ENCODE results near the gene KDR. TPM values are rescaled to one million over a fixed set of nuclear protein-coding genes. Genes with fewer than 3 reads are reported as not detected.

KDR gene
- total RNA-seq, 2 experiments from 2014 or later, result not detected

DNA sequence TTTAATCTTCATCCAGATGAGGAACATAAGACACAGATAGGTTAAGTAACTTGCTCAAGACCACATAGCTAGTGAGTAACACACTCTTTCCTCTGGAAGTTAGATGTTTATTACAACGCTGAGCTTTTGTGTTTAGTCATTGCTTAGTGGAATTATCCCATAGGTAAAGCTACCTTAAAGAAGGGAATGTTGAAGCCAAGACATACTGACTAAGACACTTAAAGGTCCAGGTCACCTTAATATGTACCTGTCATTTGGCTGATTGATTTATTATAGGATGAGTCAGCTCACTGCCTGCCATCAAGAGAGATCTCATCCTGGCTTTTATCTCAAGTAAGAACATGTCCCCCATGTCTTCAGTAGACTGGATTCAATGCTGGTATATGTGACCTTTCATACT, 53.4 kb downstream of the KDR start:
- POLR2A ChIA-PET, result no interaction called here
- intact Hi-C loops (cut with micrococcal nuclease), result no loop called here
- Mint-ChIP-seq H3K4me1 (ENCODE audit: low read depth) (peaks cover 10% of the 10 kb centered on the region), H3K27me3 (peaks cover 5% of the 10 kb centered on the region), H3K36me3 (no peaks in the 10 kb centered on the region), H3K27ac (no peak overlapping the region), H3K9me3 (no peaks in the 10 kb centered on the region), H3K4me3 (no peak overlapping the region)
- no peak for DNase-seq
- CTCF ChIA-PET, result no interaction called here

DNA sequence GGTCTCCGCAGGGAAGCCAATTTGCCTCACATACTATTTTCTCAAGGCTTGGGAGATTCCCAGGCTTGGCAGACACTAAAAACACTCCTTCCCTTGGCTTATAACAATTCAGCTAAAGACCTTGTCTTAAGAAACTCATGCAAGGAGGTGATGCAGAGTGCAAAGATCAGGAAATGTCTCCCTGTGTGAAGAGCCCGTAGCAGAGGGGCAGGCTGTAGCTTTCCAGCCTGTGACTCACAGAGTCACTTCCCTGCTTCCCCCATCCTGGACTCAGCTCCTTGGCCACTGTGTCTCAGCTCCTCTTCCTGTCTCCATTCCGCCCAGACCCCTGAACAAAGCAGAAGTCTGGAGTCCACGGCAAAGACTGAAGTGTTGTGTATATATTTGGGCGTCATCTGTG, 56.1 kb downstream of the KDR start:
- no peaks in the 10 kb centered on the region for H3K36me3 Mint-ChIP-seq
- no peak overlapping the region for H3K4me3 Mint-ChIP-seq
- intact Hi-C loops (cut with micrococcal nuclease), result no loop called here
- no peak overlapping the region for H3K27ac Mint-ChIP-seq
- no peaks in the 10 kb centered on the region for H3K4me1 Mint-ChIP-seq (ENCODE audit: low read depth)
- H3K9me3 Mint-ChIP-seq, result no peaks in the 10 kb centered on the region
- ChIA-PET CTCF (no interaction called here), POLR2A (no interaction called here)
- DNase-seq, result no peak
- peaks cover 5% of the 10 kb centered on the region for H3K27me3 Mint-ChIP-seq

DNA sequence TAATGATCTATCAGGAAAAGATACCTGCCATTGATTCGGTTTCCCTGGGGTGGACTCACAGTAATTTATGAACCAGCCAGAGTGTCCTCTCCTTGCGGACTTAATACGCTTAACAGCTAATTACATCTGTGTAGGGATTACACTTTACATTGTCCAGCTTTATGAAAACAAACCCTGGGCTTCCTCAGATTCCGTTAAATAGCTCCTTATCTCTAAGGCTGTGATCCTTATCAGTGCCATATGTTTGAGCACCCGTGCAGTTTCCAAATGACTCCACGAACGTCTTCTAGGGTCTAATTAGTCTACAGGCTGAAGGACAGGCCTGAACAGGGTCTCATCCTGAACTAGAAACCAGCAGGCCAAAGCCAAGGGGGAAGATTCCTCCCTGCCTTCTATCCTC, 56.9 kb downstream of the KDR start:
- peaks cover 5% of the 10 kb centered on the region for H3K27me3 Mint-ChIP-seq
- no peaks in the 10 kb centered on the region for H3K36me3 Mint-ChIP-seq
- no peak for DNase-seq
- H3K4me1 Mint-ChIP-seq (ENCODE audit: low read depth), result no peaks in the 10 kb centered on the region
- intact Hi-C loops (cut with micrococcal nuclease), result no loop called here
- CTCF ChIA-PET, result no interaction called here
- no peak overlapping the region for H3K4me3 Mint-ChIP-seq
- no peak overlapping the region for H3K27ac Mint-ChIP-seq
- H3K9me3 Mint-ChIP-seq, result no peaks in the 10 kb centered on the region
- POLR2A ChIA-PET, result no interaction called here

DNA sequence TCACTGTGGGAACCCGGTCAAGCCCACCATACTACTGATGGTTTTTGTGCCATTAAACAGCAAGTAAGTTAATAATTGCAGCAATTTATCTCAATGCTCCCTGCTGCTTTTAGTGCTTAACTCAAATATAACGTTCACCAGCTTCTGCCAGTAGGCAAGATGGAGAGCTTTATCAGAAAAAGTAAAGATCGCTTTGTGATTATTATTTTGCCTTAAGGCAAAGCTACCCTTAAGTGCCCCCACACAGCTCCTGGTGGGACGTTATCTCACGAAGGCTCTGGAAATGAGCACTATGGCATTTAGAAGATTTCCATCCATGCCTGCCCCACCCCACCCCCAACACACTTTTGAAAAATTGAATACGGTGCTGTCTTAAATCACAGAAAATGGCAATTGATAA, 59.4 kb downstream of the KDR start:
- ChIA-PET POLR2A (no interaction called here), CTCF (no interaction called here)
- Mint-ChIP-seq H3K4me1 (ENCODE audit: low read depth) (no peaks in the 10 kb centered on the region), H3K9me3 (no peaks in the 10 kb centered on the region), H3K27me3 (peaks cover 5% of the 10 kb centered on the region), H3K36me3 (no peaks in the 10 kb centered on the region), H3K27ac (no peak overlapping the region), H3K4me3 (no peak overlapping the region)
- intact Hi-C loops (cut with micrococcal nuclease), result no loop called here
- DNase-seq, result no peak

DNA sequence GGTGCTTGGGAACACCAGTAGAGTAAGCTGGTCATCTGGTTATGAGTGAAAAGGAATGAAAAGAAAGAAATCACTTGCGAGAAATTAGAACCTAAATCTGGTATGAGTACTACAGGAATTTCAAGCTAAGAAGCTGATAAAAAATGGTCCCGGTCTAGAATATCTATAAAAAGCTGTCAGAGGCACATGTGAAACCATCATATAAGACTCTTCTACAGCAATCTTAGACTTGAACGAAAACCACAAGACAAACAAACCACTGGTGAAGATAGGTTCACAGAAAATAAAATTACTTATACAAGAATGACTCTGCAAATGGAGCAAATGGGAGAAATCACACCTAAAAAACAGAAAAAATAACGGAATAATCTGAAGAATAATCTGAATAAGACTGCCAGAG, 69.9 kb downstream of the KDR start:
- Mint-ChIP-seq H3K27me3 (no peaks in the 10 kb centered on the region), H3K9me3 (peaks cover 3% of the 10 kb centered on the region), H3K36me3 (no peaks in the 10 kb centered on the region), H3K4me3 (no peak overlapping the region), H3K4me1 (ENCODE audit: low read depth) (no peaks in the 10 kb centered on the region), H3K27ac (no peak overlapping the region)
- DNase-seq, result no peak
- ChIA-PET CTCF (no interaction called here), POLR2A (no interaction called here)
- intact Hi-C loops (cut with micrococcal nuclease), result no loop called here

DNA sequence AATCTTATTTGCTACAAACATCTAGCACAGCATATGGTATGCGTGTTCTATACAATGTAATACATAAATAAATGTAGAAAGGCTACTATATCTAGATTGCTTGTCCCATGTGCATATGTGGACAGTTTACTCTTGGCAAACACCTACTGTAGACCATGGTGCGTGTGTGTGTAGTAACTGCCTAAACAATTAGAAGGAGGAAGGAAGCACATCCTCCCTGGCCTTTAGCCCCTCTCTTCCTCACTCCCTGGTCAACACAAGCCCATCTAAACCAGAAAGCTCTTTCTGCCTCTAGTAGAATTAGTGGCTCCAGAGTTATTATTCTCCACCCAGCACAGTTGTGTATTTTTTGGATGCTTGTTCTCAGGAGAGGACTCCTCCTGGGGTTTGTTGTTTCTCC, 73.9 kb downstream of the KDR start:
- ChIA-PET POLR2A (no interaction called here), CTCF (no interaction called here)
- DNase-seq, result no peak
- intact Hi-C loops (cut with micrococcal nuclease), result no loop called here
- H3K4me3 Mint-ChIP-seq, result no peak overlapping the region
- no peaks in the 10 kb centered on the region for H3K27me3 Mint-ChIP-seq
- no peaks in the 10 kb centered on the region for H3K36me3 Mint-ChIP-seq
- H3K9me3 Mint-ChIP-seq, result peaks cover 8% of the 10 kb centered on the region
- no peaks in the 10 kb centered on the region for H3K4me1 Mint-ChIP-seq (ENCODE audit: low read depth)
- no peak overlapping the region for H3K27ac Mint-ChIP-seq

DNA sequence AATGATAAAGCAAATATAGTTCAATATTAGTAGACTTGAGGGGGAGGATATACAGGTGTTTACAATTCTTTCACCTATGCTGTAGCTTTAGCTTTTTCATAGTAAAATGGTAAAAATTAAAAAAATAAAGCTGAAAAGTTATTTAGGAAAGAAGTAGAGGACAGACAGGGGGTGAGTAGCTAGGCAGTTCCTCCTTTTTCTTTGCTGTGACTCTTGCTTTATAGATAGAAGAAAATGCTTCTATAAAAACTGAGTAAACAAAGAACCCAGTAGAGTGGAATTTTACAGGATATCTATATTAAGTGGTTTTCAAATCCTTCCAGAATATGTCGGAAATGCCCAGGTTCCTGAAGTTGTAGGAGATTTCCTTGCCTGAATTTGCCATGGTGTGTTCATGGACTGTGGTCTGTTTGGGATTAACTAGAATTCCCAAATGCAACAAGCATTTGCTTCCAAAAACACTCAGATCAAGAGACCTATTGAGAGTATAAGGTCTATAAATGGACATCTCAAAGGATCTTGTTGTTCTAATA, 74.9 kb downstream of the KDR start:
- Mint-ChIP-seq H3K27ac (no peak overlapping the region), H3K4me3 (no peak overlapping the region), H3K4me1 (ENCODE audit: low read depth) (no peaks in the 10 kb centered on the region), H3K27me3 (no peaks in the 10 kb centered on the region), H3K9me3 (peaks cover 9% of the 10 kb centered on the region), H3K36me3 (no peaks in the 10 kb centered on the region)
- no peak for DNase-seq
- ChIA-PET CTCF (no interaction called here), POLR2A (no interaction called here)
- intact Hi-C loops (cut with micrococcal nuclease), result no loop called here

DNA sequence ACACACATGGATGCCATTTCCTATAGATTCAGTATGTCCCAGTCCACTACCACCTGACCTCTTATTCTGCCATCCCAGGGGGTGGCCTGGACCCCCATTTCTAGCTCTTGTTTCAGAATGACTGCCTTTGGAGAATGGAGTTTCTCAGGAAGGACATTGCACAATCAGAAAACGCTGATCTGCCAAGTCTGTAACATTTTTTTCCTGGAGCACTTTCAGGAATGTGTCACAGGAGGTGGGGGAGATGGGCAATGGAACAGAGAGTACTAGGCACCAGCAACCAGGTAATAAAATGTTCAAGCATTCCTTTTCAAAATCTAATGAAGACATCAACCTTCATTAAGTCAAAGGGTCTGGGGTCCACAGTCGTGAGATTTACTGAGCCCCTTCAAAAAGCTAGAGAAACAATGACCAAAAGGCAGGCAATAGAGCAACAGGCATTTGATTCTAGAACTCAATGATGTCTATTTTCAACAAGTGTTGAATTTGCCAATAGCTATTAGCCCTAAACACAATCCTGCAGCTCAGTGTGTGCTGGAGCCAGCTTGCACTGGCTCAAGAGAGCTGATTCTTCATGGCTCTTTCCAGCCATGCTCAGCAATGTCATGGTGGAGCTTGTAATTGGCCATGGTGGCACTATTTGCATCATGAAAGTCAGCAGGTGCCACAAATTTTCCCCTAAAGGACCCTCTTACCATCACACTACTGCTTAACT, 87.1 kb downstream of the KDR start:
- no peaks in the 10 kb centered on the region for H3K9me3 Mint-ChIP-seq
- ChIA-PET CTCF (no interaction called here), POLR2A (no interaction called here)
- no peak for DNase-seq
- H3K4me1 Mint-ChIP-seq (ENCODE audit: low read depth), result no peaks in the 10 kb centered on the region
- H3K36me3 Mint-ChIP-seq, result no peaks in the 10 kb centered on the region
- peaks cover 2% of the 10 kb centered on the region for H3K27me3 Mint-ChIP-seq
- no peak overlapping the region for H3K27ac Mint-ChIP-seq
- H3K4me3 Mint-ChIP-seq, result no peak overlapping the region
- intact Hi-C loops (cut with micrococcal nuclease), result no loop called here

DNA sequence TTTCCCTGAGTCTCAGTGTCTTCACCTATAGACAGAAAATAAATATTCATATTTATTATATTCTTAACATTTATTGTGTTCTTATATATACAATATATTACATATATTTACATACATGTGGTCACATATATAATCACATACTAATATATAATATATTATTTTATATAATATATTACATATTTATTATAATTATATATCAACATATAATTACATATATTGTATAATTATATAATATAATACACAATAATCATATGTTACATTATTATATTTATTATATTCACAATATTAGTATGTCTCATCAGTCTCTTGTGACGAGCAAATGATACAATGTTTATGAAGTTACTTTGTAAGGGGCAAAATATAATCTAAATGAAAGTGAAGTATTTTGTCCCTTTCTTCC, 87.7 kb downstream of the KDR start:
- DNase-seq, result no peak
- H3K4me3 Mint-ChIP-seq, result no peak overlapping the region
- peaks cover 2% of the 10 kb centered on the region for H3K27me3 Mint-ChIP-seq
- intact Hi-C loops (cut with micrococcal nuclease), result no loop called here
- no peaks in the 10 kb centered on the region for H3K9me3 Mint-ChIP-seq
- ChIA-PET CTCF (no interaction called here), POLR2A (no interaction called here)
- H3K27ac Mint-ChIP-seq, result no peak overlapping the region
- no peaks in the 10 kb centered on the region for H3K4me1 Mint-ChIP-seq (ENCODE audit: low read depth)
- H3K36me3 Mint-ChIP-seq, result no peaks in the 10 kb centered on the region

DNA sequence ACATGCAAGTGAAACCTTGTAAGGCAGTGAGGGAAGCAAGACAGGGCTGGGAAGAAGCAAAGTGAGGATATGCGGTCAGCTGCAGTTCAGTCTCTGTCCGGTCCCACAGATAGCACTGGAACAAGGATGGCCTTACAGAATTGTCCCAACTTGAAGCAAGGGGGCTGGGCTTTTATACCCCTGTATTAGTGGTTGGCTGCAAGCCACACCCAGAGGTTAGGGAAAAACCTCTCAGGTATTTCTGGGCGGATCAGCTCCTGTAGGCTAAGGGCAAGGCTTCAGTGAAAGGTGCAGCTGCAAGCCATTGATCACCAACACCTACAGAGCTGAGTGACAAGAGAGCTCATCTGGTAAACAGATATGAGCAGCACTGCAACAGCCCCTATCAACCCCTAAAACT, 89.0 kb downstream of the KDR start:
- DNase-seq, result no peak
- H3K4me1 Mint-ChIP-seq (ENCODE audit: low read depth), result no peaks in the 10 kb centered on the region
- H3K9me3 Mint-ChIP-seq, result no peaks in the 10 kb centered on the region
- H3K36me3 Mint-ChIP-seq, result no peaks in the 10 kb centered on the region
- CTCF ChIA-PET, result no interaction called here
- intact Hi-C loops (cut with micrococcal nuclease), result no loop called here
- POLR2A ChIA-PET, result no interaction called here
- no peak overlapping the region for H3K4me3 Mint-ChIP-seq
- H3K27me3 Mint-ChIP-seq, result peaks cover 2% of the 10 kb centered on the region
- no peak overlapping the region for H3K27ac Mint-ChIP-seq

DNA sequence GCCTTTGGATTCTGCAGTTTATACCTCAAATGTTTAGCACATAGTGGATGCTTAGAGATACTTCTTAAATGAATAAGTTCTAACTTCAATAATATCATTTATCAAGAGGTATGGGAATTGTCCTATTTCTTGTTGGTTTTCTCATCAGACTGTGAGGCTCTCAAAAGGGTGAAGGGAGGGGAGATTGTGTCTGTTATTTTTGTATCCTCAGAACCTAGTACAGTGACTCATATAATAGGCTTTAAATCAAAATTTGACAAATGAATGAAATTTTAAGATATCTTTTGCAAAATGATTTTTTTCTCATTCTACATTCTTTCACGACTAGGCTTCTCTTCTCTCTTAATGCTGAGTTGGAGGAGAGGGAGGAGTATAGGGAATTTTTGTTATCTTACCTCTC, 89.5 kb downstream of the KDR start:
- no peak overlapping the region for H3K4me3 Mint-ChIP-seq
- CTCF ChIA-PET, result no interaction called here
- DNase-seq, result no peak

DNA sequence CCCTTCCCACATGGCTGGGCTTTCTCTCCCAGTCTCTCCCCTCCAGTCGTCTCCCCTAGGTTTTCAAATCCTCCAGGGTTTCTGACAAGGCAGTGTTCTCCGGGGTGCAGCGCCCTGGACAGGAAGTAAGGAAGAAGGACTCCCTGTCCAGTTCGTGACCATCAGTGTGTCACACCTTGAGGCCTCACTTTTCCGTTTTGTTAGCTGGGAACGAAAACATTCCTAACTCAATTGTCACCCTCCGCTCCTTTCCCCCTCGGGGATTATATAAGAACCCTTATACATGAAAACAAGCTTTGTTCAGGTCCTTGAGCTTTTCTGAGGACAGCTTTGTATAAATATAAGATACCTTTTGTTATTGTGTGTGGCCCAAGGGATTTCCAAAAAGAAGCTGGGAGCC, 92.1 kb downstream of the KDR start:
- no peaks in the 10 kb centered on the region for H3K9me3 Mint-ChIP-seq
- no peak overlapping the region for H3K4me3 Mint-ChIP-seq
- intact Hi-C loops (cut with micrococcal nuclease), result no loop called here
- no peaks in the 10 kb centered on the region for H3K36me3 Mint-ChIP-seq
- ChIA-PET CTCF (no interaction called here), POLR2A (no interaction called here)
- no peak overlapping the region for H3K27ac Mint-ChIP-seq
- no peaks in the 10 kb centered on the region for H3K27me3 Mint-ChIP-seq
- no peak for DNase-seq
- no peaks in the 10 kb centered on the region for H3K4me1 Mint-ChIP-seq (ENCODE audit: low read depth)

More for the DNA sequence above, 89.5 kb downstream of the KDR start:
- H3K27ac Mint-ChIP-seq, result no peak overlapping the region
- POLR2A ChIA-PET, result no interaction called here
- H3K4me1 Mint-ChIP-seq (ENCODE audit: low read depth), result no peaks in the 10 kb centered on the region
- peaks cover 2% of the 10 kb centered on the region for H3K27me3 Mint-ChIP-seq
- H3K36me3 Mint-ChIP-seq, result no peaks in the 10 kb centered on the region
- H3K9me3 Mint-ChIP-seq, result no peaks in the 10 kb centered on the region
- intact Hi-C loops (cut with micrococcal nuclease), result no loop called here

DNA sequence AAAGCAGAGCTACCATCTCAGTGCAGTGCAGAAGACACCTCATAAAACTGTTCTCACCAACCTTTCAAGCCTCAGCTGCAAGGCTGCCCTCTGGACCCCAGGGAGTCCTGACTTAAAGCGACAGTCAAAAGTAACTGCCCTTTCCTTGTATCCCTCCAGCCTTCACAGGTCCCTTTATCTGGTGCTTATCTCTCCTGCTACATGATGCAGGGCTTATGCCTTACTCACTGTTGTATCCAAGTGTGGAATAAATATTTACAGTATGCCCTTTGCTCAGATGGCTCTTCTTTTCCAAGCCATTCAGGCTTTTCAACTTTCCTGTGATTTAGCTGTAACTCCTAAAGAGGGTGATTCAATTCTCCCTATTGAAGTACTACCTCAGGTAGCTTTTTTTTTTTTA, 92.6 kb downstream of the KDR start:
- ChIA-PET POLR2A (no interaction called here), CTCF (no interaction called here)
- Mint-ChIP-seq H3K9me3 (no peaks in the 10 kb centered on the region), H3K27me3 (no peaks in the 10 kb centered on the region), H3K27ac (no peak overlapping the region), H3K4me3 (no peak overlapping the region), H3K4me1 (ENCODE audit: low read depth) (no peaks in the 10 kb centered on the region), H3K36me3 (no peaks in the 10 kb centered on the region)
- intact Hi-C loops (cut with micrococcal nuclease), result no loop called here
- no peak for DNase-seq

All from activated CD4-positive, alpha-beta memory T cell treated with anti-CD3 and anti-CD28 coated beads for 36 hours (primary cell).